Fibroblast of the aortic adventitia (primary cell): ENCODE measurements around the gene TMEM196. TPM values are rescaled to one million over a fixed set of nuclear protein-coding genes. Genes with fewer than 3 reads are reported as not detected.
A peak's percentile ranks its signal among the peaks of the same experiment; 100 is the strongest.

Experiments
- DNase-seq: peaks from one replicate; pipeline ENCODE4 v3.0.0-alpha.2; 2010; ENCODE audit warnings: low read depth
- H3K4me3 ChIP-seq: 2 replicates; pipeline ENCODE4 v1.5.1; 2011; ENCODE audit warnings: low read depth, mild to moderate bottlenecking, control low read depth, low read length, moderate library complexity
- CTCF ChIP-seq: IDR thresholded peaks from 2 replicates; pipeline ENCODE4 v1.5.1; 2011; ENCODE audit warnings: mild to moderate bottlenecking, low read length, control low read depth, inconsistent platforms; ENCODE audit not compliant: insufficient read depth
- total RNA-seq: library from RNA; depleted of rRNA; stranded (reverse); fragments of >200 nt; gene quantifications from 2 replicates; pipeline ENCODE4 v1.2.3, GENCODE V29; 2012; ENCODE audit warnings: low replicate concordance

The TMEM196 gene
- total RNA-seq, 1 donor: not detected

- no peak for DNase-seq
- no peak for TF ChIP-seq CTCF
- H3K4me3 ChIP-seq: no peak overlapping the region
These were observed 10.1 kb upstream of the TMEM196 start for GRCh38 chr7:19783541-19783940.

GRCh38 chr7:19776981-19777380 is 3.6 kb upstream of the TMEM196 start:
- TF ChIP-seq CTCF: no peak
- H3K4me3 ChIP-seq: no peak overlapping the region
- DNase-seq: no peak

- no peak overlapping the region for H3K4me3 ChIP-seq
- TF ChIP-seq CTCF: no peak
- no peak for DNase-seq
These were observed 2.2 kb upstream of the TMEM196 start for GRCh38 chr7:19775578-19775977.

- no peak overlapping the region for H3K4me3 ChIP-seq
- DNase-seq: no peak
- TF ChIP-seq CTCF: no peak
These were observed 1.1 kb downstream of the TMEM196 start for GRCh38 chr7:19772306-19772705.

GRCh38 chr7:19762631-19763030 is 10.8 kb downstream of the TMEM196 start:
- TF ChIP-seq CTCF: no peak
- DNase-seq: peak; percentile 57
- no peak overlapping the region for H3K4me3 ChIP-seq

- DNase-seq: peak; percentile 69
- no peak overlapping the region for H3K4me3 ChIP-seq
- TF ChIP-seq CTCF: peak; percentile 64
These were observed 18.8 kb downstream of the TMEM196 start for GRCh38 chr7:19754521-19755116.

GRCh38 chr7:19752020-19752419 is 21.4 kb downstream of the TMEM196 start:
- TF ChIP-seq CTCF: no peak
- DNase-seq: peak; percentile 47
- H3K4me3 ChIP-seq: no peak overlapping the region
